Vagina (tissue), 2 donors: Measurements from ENCODE around the gene KRT39. TPM values are rescaled to one million over a fixed set of nuclear protein-coding genes. Genes with fewer than 3 reads are reported as not detected.

Source experiments
- DNase-seq, 2 donors: peaks; one replicate each; pipeline ENCODE4 v3.0.0-alpha.2; 2017; ENCODE audit errors: extremely low spot score in 2 of 2
- H3K27ac ChIP-seq: fragments of 200-600 bp; sonication (generic); one replicate; pipeline ENCODE4 v1.5.1; 2019
- H3K27me3 ChIP-seq: fragments of 200-600 bp; sonication (generic); one replicate; pipeline ENCODE4 v1.5.1; 2019
- H3K36me3 ChIP-seq, 2 donors: fragments of 200-600 bp; sonication (generic); one replicate each; pipeline ENCODE4 v1.5.1; 2017 to 2019
- H3K4me1 ChIP-seq: fragments of 200-600 bp; sonication (generic); one replicate; pipeline ENCODE4 v1.5.1; 2019
- H3K4me3 ChIP-seq, 2 donors: fragments of 200-600 bp; sonication (generic); 1 replicate in 1 of 2; 2 replicates in 1 of 2; pipeline ENCODE4 v1.5.1; 2016 to 2019
- H3K9me3 ChIP-seq: fragments of 200-600 bp; sonication (generic); one replicate; pipeline ENCODE4 v1.5.1; 2019
- POLR2A ChIP-seq, 2 donors: fragments of 450-650 bp; IDR thresholded peaks; one replicate each; pipeline ENCODE4 v1.6.1; 2017; ENCODE audit warnings: antibody characterized with exemption in 2 of 2, mild to moderate bottlenecking in 2 of 2, moderate library complexity in 2 of 2
- POLR2AphosphoS5 ChIP-seq, 2 donors: sonication (generic); formaldehyde crosslinking; IDR thresholded peaks; one replicate each; pipeline ENCODE4 v1.9.0; 2017; ENCODE audit warnings: antibody characterized with exemption in 2 of 2, mild to moderate bottlenecking in 2 of 2, low read depth in 1 of 2; ENCODE audit not compliant: insufficient read depth in 1 of 2
- intact Hi-C: fragments of 100-400 bp; cut with DNase I; formaldehyde crosslinking; loops from one replicate; pipeline ENCODE4 v1.15.1; 2023
- total RNA-seq: library from RNA; depleted of rRNA; stranded (reverse); fragments of >200 nt; gene quantifications from one replicate; pipeline ENCODE4 v1.2.3, GENCODE V29; 2016
- TF ChIP-seq, protein P1 (sequence below), 3 experiments: fragments of 450-650 bp in 2 of 3; fragments of 200-600 bp in 1 of 3; sonication (generic) in 1 of 3; IDR thresholded peaks; one replicate each; pipeline ENCODE4 v1.5.1; 2017 to 2019; ENCODE audit warnings: antibody characterized with exemption in 3 of 3, mild to moderate bottlenecking in 2 of 3, moderate library complexity in 2 of 3

KRT39 gene
- total RNA-seq, 1 donor from 2014 or later, result not detected

GRCh38 chr17:40916366-40916765, 50.4 kb downstream of the KRT39 start:
- no peaks in the 10 kb centered on the region for H3K36me3 ChIP-seq
- DNase-seq, result no peak
- TF ChIP-seq POLR2AphosphoS5 (IDR thresholded peaks at IDR 0.05; ENCODE audit: insufficient read depth in 1 of 2, low read depth in 1 of 2), result no peak
- TF ChIP-seq, protein P1, sequence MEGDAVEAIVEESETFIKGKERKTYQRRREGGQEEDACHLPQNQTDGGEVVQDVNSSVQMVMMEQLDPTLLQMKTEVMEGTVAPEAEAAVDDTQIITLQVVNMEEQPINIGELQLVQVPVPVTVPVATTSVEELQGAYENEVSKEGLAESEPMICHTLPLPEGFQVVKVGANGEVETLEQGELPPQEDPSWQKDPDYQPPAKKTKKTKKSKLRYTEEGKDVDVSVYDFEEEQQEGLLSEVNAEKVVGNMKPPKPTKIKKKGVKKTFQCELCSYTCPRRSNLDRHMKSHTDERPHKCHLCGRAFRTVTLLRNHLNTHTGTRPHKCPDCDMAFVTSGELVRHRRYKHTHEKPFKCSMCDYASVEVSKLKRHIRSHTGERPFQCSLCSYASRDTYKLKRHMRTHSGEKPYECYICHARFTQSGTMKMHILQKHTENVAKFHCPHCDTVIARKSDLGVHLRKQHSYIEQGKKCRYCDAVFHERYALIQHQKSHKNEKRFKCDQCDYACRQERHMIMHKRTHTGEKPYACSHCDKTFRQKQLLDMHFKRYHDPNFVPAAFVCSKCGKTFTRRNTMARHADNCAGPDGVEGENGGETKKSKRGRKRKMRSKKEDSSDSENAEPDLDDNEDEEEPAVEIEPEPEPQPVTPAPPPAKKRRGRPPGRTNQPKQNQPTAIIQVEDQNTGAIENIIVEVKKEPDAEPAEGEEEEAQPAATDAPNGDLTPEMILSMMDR (IDR thresholded peaks at IDR 0.05), result no peak
- TF ChIP-seq POLR2A (IDR thresholded peaks at IDR 0.05), result no peak
- H3K4me3 ChIP-seq, result no peak overlapping the region
- peaks cover 32% of the 10 kb centered on the region for H3K4me1 ChIP-seq
- H3K9me3 ChIP-seq, result no peaks in the 10 kb centered on the region
- H3K27ac ChIP-seq, result peak overlapping the region; percentile 12
- intact Hi-C loops, result loop anchor here (10.0 kb wide), 1 partner anchor 638 kb away; no protein-coding TSS in a partner anchor
- H3K27me3 ChIP-seq, result no peaks in the 10 kb centered on the region

- Histone ChIP-seq H3K27ac (peak overlapping the region; percentile 12), H3K4me3 (no peak overlapping the region), H3K4me1 (peaks cover 38% of the 10 kb centered on the region), H3K9me3 (no peaks in the 10 kb centered on the region), H3K36me3 (no peaks in the 10 kb centered on the region), H3K27me3 (no peaks in the 10 kb centered on the region)
- intact Hi-C loops, result loop anchor here (10.0 kb wide), 1 partner anchor 639 kb away; no protein-coding TSS in a partner anchor
- no peak for TF ChIP-seq POLR2A (IDR thresholded peaks at IDR 0.05)
- TF ChIP-seq POLR2AphosphoS5 (IDR thresholded peaks at IDR 0.05; ENCODE audit: insufficient read depth in 1 of 2, low read depth in 1 of 2), result no peak
- TF ChIP-seq, protein P1 (IDR thresholded peaks at IDR 0.05), result no peak
- DNase-seq, result no peak
Observed at GRCh38 chr17:40915721-40916256, 51.0 kb downstream of the KRT39 start.

GRCh38 chr17:40915199-40915661, 51.5 kb downstream of the KRT39 start:
- Histone ChIP-seq H3K36me3 (no peaks in the 10 kb centered on the region), H3K9me3 (no peaks in the 10 kb centered on the region), H3K4me1 (peaks cover 40% of the 10 kb centered on the region), H3K4me3 (no peak overlapping the region), H3K27ac (peak overlapping the region; percentile 12), H3K27me3 (no peaks in the 10 kb centered on the region)
- TF ChIP-seq, protein P1 (IDR thresholded peaks at IDR 0.05), result no peak
- peak in 1 of 2 donors; percentile 81 for TF ChIP-seq POLR2AphosphoS5 (IDR thresholded peaks at IDR 0.05; ENCODE audit: insufficient read depth in 1 of 2, low read depth in 1 of 2)
- intact Hi-C loops, result loop anchor here (10.0 kb wide), 1 partner anchor 640 kb away; no protein-coding TSS in a partner anchor
- no peak for DNase-seq

DNA sequence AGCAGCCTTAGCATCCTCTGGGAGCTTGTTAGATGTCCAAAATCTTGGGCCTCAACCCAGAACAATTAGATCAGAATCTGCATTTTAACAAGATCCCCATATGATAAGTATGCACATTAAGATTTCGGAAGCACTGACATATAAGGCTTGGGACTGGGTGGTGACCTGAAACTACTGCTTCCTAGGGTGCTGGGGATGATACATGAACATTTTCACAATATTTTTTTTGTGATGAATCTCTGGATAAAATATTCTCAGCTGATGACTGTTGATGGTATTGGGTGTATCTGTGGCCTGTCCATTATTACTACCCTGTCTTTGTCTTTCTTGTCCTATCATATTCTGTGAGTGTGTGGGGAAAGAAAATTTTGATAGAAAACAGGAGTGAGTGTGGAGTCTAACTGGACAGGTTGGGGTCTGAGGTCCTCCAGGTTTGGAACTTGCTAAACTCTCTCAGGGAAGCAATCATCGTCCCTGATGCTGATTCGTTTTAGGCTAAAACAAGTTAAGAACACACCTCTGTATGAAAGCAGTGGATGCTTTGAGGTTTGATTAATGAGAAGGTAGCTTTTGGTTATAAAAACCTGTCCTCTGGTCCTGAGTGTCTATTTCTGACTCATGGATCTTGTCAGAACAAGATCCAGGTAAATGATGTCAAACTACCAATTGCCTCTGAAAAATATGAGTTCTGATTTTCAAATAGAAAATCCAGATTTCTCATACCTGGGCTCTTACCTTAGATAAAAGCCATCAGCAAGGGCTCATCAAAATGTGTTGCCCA, 52.5 kb downstream of the KRT39 start:
- Histone ChIP-seq H3K27me3 (no peaks in the 10 kb centered on the region), H3K4me3 (no peak overlapping the region), H3K9me3 (no peaks in the 10 kb centered on the region), H3K36me3 (no peaks in the 10 kb centered on the region), H3K4me1 (peaks cover 49% of the 10 kb centered on the region), H3K27ac (no peak overlapping the region)
- intact Hi-C loops, result loop anchor here (10.0 kb wide), 1 partner anchor 641 kb away; no protein-coding TSS in a partner anchor
- TF ChIP-seq, protein P1 (IDR thresholded peaks at IDR 0.05), result no peak
- TF ChIP-seq POLR2AphosphoS5 (IDR thresholded peaks at IDR 0.05; ENCODE audit: insufficient read depth in 1 of 2, low read depth in 1 of 2) (no peak), POLR2A (IDR thresholded peaks at IDR 0.05) (no peak)
- DNase-seq, result no peak
